BJ (cell line): ENCODE results near the gene MAPK10. TPM values are rescaled to one million over a fixed set of nuclear protein-coding genes. Genes with fewer than 3 reads are reported as not detected.

Experiments
- CTCF ChIA-PET: fragments of 350-600 bp; formaldehyde crosslinking; extraction: SDS; loops from one replicate; lab custom pipeline; 2021; ENCODE audit warnings: antibody characterized with exemption, inconsistent platforms; lab: Yijun Ruan, JAX
- POLR2A ChIA-PET: fragments of 300-600 bp; sonication (Branson Sonifier 250); formaldehyde crosslinking; extraction: SDS; loops from one replicate; lab custom pipeline; 2021; ENCODE audit warnings: antibody characterized with exemption; lab: Charles Lee
- DNase-seq: peaks from one replicate; pipeline ENCODE4 v3.0.0-alpha.2; 2011; ENCODE audit warnings: low read depth
- H3K27me3 ChIP-seq: 2 replicates; pipeline ENCODE4 v1.6.0; 2011; ENCODE audit warnings: low read length; ENCODE audit not compliant: control insufficient read depth, insufficient read depth
- H3K36me3 ChIP-seq: 2 replicates; pipeline ENCODE4 v1.5.1; 2011; ENCODE audit warnings: low read length; ENCODE audit not compliant: control insufficient read depth, insufficient read depth
- H3K4me3 ChIP-seq: 2 replicates; pipeline ENCODE4 v1.5.1; 2011; ENCODE audit warnings: low read depth, mild to moderate bottlenecking, control low read depth, low read length
- CTCF ChIP-seq: IDR thresholded peaks from 2 replicates; pipeline ENCODE4 v1.5.1; 2011; ENCODE audit warnings: low read depth, mild to moderate bottlenecking, control low read depth, inconsistent platforms, low read length, moderate library complexity; ENCODE audit not compliant: insufficient read depth
- polyA plus RNA-seq: library from polyadenylated mRNA; depleted of rRNA; stranded (reverse); fragments of >200 nt; gene quantifications from 2 replicates; pipeline ENCODE4 v1.2.3, GENCODE V29; 2011

The MAPK10 gene
- polyA plus RNA-seq, 1 experiment = 0.86 TPM

- Histone ChIP-seq H3K27me3 (no peaks in the 10 kb centered on the region), H3K4me3 (no peak overlapping the region), H3K36me3 (no peaks in the 10 kb centered on the region)
- TF ChIP-seq CTCF = no peak
- no peak for DNase-seq
- ChIA-PET CTCF (no interaction called here), POLR2A (no interaction called here)
Observed at GRCh38 chr4:86242677-86243076, 117.2 kb downstream of the MAPK10 start.

GRCh38 chr4:86235549-86235948 lies 124.3 kb downstream of the MAPK10 start:
- Histone ChIP-seq H3K27me3 (no peaks in the 10 kb centered on the region), H3K4me3 (no peak overlapping the region), H3K36me3 (no peaks in the 10 kb centered on the region)
- CTCF ChIA-PET = no interaction called here
- DNase-seq = no peak
- no peak for TF ChIP-seq CTCF
- POLR2A ChIA-PET = interaction anchor here (0.5 kb wide), 1 partner anchor 666 kb away, joined by 16 read pairs; no protein-coding TSS in a partner anchor

- Histone ChIP-seq H3K36me3 (no peaks in the 10 kb centered on the region), H3K27me3 (no peaks in the 10 kb centered on the region), H3K4me3 (no peak overlapping the region)
- no peak for DNase-seq
- CTCF ChIA-PET = interaction anchor here (1.8 kb wide), 1 partner anchor 11 kb away, joined by 6 read pairs; no protein-coding TSS in a partner anchor
- TF ChIP-seq CTCF = no peak
- POLR2A ChIA-PET = no interaction called here
Observed at GRCh38 chr4:86233681-86234080, 126.2 kb downstream of the MAPK10 start.

GRCh38 chr4:86233090-86233489 lies 126.8 kb downstream of the MAPK10 start:
- POLR2A ChIA-PET = interaction anchor here (0.6 kb wide), 1 partner anchor 410 kb away, joined by 3 read pairs; no protein-coding TSS in a partner anchor
- CTCF ChIA-PET = interaction anchor here (1.8 kb wide), 1 partner anchor 10 kb away, joined by 6 read pairs; no protein-coding TSS in a partner anchor
- H3K27me3 ChIP-seq = no peaks in the 10 kb centered on the region

GRCh38 chr4:86223472-86223871 lies 136.4 kb downstream of the MAPK10 start:
- Histone ChIP-seq H3K36me3 (no peaks in the 10 kb centered on the region), H3K27me3 (no peaks in the 10 kb centered on the region), H3K4me3 (no peak overlapping the region)
- POLR2A ChIA-PET = no interaction called here
- peak; percentile 63 for TF ChIP-seq CTCF
- no peak for DNase-seq
- CTCF ChIA-PET = interaction anchor here (1.3 to 1.7 kb wide), 2 partner anchors 9 to 281 kb away, joined by 3 to 6 read pairs; no protein-coding TSS in a partner anchor

More at GRCh38 chr4:86233090-86233489, 126.8 kb downstream of the MAPK10 start:
- H3K4me3 ChIP-seq = no peak overlapping the region
- no peak for DNase-seq
- H3K36me3 ChIP-seq = no peaks in the 10 kb centered on the region
- TF ChIP-seq CTCF = no peak
